H7 (cell line): ENCODE results near the gene RAP1GAP. TPM values are rescaled to one million over a fixed set of nuclear protein-coding genes. Genes with fewer than 3 reads are reported as not detected.

Experiments used
- DNase-seq: peaks from one replicate; pipeline ENCODE4 v3.0.0; 2012
- H3K27me3 ChIP-seq: 2 replicates; pipeline ENCODE4 v1.6.0; 2011; ENCODE audit warnings: mild to moderate bottlenecking, low read length; ENCODE audit not compliant: control insufficient read depth, insufficient read depth
- H3K36me3 ChIP-seq: replicated peaks from 2 replicates; pipeline ENCODE4 v1.5.1; 2011; ENCODE audit warnings: low read length; ENCODE audit not compliant: control insufficient read depth, insufficient read depth
- H3K4me3 ChIP-seq: 2 replicates; pipeline ENCODE4 v1.5.1; 2011; ENCODE audit warnings: low read depth, mild to moderate bottlenecking, control low read depth, low read length, moderate library complexity; ENCODE audit not compliant: insufficient read depth
- total RNA-seq: library from RNA; depleted of rRNA; stranded (reverse); fragments of >200 nt; shearing (Covaris generic); gene quantifications from 2 replicates; pipeline ENCODE4 v1.2.3, GENCODE V29; 2014

RAP1GAP gene
- total RNA-seq, 1 experiment from 2014 or later: 9.4 TPM

DNA sequence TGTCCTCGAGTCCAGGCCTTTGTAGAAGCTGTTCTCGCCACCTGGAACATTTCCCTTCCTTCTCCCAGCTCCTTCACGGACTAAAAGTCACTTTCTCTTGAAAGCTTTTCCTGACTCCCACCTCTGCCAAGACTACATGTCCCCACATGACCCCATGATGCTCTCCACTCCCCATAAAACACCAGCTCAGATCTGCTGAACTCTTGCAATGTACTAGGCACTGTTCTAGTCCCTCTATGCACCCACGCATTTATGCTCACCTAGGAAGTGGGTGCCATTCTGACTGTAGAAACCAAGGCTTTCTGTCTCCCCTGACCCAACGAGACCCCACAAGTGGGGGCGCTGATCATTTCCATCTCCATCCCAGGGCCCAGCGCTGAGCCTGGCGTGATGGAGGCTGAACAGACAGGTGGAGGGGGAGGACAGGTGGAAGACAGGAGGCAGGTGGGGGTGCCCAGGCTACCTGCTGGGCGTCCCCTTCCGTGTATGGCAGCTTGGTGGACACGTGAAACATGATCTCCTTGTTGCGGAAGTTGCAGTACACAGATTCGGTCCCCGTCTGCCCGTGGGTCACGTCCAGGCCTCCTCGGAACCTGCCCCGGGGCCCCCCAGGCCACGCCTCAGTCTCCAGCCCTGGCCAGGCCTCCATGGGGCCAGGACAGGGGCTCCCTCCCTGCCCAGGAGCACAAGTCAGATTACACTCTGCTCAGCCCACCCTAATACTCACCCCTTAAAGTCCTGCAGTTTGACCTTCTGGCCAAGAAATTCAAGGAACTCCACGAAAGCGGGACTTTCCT is 58.0 kb downstream of the RAP1GAP start:
- Histone ChIP-seq H3K27me3 (no peaks in the 10 kb centered on the region), H3K36me3 (no peaks in the 10 kb centered on the region)
- DNase-seq: no peak

DNA sequence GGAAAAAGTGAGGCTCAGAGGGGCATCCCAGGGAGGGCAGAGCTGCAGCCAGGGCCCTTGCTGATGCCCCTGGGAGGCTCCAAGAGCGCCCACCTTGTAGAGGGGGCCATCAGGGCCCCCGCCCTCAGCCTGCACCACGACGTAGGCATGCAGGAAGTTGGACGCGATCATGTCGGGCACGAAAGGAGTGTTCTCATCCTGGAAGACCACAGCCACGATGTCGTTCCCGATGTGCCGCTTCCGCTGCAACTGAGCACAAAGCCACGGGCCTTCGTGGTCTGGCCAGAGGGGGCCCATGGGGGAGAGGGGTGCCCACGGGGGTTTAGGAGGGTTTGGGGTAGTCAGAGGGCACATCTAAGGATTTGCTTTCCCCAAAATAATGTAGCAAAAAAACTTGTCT is 59.1 kb downstream of the RAP1GAP start:
- no peak overlapping the region for H3K4me3 ChIP-seq
- H3K36me3 ChIP-seq: no peaks in the 10 kb centered on the region
- DNase-seq: no peak
- H3K27me3 ChIP-seq: no peaks in the 10 kb centered on the region

More for the DNA sequence above, 58.0 kb downstream of the RAP1GAP start:
- no peak overlapping the region for H3K4me3 ChIP-seq

DNA sequence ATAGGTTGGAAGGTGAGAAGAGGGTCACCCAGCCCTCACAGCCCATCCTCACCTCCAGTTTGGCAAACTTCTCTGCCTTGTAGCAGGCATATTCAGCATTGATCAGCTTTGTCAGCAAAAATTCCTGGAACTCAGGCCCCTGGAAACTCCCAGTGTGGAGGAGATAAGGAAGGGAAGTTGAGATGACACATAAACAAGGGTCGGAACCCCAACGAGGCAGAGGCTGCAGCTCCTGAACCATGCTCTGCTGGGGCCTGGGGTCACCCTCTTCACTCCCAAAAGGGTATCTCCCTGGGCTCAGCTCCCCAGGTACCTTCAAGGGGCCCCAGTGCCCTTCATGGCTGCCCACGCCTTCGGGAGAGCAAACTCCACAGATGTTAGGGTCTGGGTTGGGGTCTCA is 60.4 kb downstream of the RAP1GAP start:
- Histone ChIP-seq H3K4me3 (no peak overlapping the region), H3K36me3 (no peaks in the 10 kb centered on the region), H3K27me3 (no peaks in the 10 kb centered on the region)
- DNase-seq: no peak

DNA sequence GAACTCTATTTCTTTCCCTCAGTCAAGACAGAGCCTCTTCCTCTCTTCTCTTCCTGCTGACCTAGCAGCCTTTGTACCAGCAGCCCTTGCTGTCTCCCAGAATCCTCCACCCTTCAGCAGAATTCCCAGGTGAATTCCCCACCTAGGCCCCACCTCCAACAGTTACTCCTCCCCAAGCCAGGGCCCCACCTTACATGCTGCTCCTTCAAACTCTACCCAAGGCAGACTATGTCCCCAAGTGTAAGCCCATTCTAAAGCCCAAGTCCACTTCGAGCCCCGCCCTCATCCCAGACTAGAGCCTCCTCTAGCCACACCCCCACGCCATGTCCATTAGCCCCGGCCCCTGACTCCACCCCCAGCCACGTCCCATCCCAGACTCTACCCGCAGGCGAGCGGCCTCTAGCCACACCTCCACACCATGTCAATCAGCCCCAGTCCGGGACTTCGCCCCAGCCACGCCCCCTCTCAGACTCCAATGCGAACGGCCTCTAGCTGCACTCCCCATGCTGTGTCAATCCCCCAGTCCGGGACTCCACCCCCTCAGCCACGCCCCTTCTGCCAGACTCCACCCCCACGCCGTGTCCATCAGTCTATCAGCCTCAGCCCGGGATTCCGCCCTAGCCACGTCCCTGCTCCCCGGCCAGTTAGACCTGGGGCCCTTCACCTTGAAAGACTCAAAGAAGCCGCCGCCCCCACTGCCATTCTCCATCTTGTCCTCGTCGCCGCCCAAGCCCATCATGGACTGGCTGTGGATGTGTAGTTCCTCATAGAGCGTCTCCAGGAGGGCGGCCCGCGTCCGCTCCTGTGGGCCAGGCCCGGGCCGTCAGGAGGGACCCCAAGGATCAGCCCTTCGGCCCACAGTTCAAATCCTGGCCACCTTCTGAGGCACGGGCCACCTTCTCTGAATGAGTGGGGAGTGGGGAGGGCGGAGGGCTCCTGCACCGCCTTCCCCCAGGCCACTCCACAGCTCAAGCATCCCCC is 61.3 kb downstream of the RAP1GAP start:
- H3K36me3 ChIP-seq: no peaks in the 10 kb centered on the region
- no peaks in the 10 kb centered on the region for H3K27me3 ChIP-seq
- H3K4me3 ChIP-seq: no peak overlapping the region
- peak; percentile 100 for DNase-seq

DNA sequence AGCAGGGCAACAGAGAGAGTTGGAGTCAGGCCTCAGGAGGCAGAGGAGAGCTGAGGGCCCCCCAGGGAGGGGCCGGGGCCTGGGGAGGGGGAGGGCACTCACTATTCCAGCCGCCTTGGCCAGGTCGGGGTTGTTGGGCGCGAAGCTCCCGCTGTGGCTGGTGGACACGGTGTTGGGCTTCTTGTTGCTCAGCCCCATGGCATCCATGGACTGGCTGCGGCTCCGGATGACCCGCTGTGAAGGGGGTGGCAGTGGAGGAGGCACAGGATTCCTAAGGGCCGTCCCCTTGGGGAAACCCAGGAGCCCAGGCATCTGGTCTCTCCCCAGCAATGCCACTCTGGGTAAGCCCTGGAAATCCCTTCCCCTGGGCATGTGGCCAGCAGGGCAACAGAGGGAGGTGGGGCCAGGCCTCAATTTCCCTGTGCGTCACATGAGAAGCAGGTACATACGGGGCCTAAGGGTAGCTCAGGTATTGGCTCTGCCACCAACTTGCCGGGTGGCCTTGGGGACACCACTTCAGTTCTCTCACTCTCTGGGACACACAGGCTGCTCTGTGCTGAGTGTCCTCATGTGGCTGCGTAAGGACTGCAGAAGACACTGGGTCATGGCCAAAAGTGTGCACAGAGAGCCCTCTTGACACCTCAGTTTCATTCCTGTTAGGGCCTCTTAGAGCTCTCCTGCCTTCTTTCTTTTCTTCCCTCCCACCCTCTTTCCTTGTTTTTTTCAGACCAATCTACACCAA is 63.0 kb downstream of the RAP1GAP start:
- no peaks in the 10 kb centered on the region for H3K36me3 ChIP-seq
- no peaks in the 10 kb centered on the region for H3K27me3 ChIP-seq
- DNase-seq: no peak
- no peak overlapping the region for H3K4me3 ChIP-seq

DNA sequence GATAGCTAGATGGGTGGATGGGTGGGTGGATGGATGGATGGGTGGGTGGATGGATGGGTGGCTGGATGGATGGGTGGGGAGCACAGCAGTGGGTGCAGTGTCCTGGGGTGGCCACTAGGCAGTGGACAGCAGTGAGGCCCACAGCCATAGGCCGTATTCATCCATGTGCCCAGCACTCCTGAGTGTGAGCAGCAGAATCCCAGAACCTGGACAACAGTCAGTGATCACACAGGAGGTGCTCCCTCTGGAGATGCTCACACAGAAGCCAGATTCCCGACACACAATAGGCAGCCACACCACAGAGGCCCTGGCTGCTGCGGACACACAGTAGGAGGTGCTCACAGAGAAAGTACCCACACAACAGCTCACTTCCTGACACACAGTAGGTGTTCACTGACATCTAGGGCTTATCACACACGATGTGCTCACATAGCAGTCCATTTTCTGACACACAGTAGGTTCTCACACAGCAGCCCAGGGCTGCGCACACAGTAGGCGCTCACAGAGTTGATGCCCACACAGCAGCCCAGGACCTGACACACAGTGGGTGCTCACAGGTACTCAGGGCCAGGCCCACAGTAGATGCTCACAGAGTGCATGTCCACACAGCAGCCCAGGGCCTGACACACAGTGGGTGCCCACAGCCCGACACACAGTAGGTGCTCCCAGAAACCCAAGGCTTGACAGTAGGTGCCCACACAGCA is 64.0 kb downstream of the RAP1GAP start:
- Histone ChIP-seq H3K36me3 (no peaks in the 10 kb centered on the region), H3K27me3 (no peaks in the 10 kb centered on the region), H3K4me3 (no peak overlapping the region)
- no peak for DNase-seq

DNA sequence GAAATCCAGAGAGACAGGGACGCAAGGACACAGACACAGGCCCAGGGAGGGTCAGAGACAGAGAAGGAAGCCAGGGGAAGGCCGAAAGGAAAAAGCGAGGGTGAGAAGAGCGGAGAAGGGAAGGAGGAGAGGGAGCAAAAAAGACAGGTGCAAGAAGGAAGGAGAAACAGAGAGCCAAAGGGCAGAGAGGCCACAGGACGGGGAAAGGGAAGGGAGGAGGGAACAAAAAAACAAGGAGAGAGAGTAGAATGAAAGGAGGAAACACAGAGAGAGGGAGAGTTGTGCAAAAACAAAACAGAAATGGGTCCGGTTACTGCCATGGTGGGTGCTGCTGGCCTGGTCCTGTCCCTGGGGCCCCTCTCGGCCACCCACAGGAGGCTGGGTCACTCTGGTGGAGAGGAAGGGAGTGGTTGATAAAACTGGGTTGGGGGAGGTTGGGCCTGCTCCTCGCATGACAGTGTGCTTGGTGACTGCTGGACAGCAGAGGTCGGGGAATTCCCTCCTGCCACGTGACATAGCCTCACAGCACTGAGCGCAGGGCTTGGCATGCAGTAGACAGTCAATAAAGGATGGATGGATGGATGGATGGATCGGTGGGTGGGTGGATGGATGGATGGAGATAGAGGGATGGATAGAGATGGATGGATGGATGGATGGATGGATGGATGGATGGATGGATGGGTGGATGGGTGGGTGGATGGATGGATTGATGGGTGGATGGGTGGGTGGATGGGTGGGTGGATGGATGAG is 64.8 kb downstream of the RAP1GAP start:
- Histone ChIP-seq H3K27me3 (no peaks in the 10 kb centered on the region), H3K4me3 (no peak overlapping the region), H3K36me3 (no peaks in the 10 kb centered on the region)
- DNase-seq: no peak

DNA sequence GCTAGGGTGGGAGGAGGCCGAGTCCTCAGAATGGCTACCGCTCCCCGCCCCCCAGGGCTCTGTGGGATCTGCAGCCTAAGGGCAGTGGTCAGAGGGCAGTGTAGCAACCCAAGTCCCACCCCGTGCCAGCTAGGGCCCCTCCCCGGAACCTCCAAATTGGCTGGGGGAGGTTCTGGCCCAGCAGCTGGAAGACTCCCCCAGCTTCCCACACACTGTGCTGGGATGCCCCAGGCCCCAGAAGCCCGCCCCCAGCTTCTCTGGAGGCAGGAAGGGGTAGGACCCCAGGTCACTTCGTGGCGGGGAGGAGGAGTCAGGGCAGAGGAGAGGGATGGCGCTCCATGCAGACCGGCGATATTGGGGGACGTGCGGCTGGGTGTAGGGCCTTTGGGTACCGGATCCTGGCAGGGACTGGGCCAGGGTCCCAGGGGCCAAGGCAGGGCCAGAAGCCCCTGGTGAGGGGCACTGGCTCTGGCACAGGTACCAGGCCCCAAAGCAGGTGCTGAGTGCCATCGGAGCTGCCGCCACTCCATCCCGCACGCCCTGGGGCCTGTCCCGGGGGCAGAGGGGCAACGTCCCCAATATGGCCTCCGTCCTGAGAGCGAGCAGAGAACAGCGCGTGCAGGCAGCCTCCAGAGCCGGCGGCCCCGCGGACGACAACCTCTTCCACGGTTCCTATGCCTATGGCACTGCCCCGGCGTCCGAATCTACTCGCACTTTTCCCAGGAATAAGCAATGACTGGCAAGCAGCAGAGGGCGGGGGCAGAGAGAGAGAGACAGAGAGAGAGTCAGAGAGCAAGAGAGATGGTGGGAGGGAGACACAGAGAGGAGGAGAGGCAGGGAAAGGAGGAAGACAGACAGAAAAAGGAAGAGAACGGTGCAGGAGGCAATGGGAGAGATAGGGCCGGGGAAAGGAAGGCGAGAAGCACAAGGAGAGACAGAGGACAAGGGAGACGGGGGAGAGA is 65.7 kb downstream of the RAP1GAP start:
- no peaks in the 10 kb centered on the region for H3K36me3 ChIP-seq
- no peaks in the 10 kb centered on the region for H3K27me3 ChIP-seq
- DNase-seq: no peak
- H3K4me3 ChIP-seq: no peak overlapping the region

DNA sequence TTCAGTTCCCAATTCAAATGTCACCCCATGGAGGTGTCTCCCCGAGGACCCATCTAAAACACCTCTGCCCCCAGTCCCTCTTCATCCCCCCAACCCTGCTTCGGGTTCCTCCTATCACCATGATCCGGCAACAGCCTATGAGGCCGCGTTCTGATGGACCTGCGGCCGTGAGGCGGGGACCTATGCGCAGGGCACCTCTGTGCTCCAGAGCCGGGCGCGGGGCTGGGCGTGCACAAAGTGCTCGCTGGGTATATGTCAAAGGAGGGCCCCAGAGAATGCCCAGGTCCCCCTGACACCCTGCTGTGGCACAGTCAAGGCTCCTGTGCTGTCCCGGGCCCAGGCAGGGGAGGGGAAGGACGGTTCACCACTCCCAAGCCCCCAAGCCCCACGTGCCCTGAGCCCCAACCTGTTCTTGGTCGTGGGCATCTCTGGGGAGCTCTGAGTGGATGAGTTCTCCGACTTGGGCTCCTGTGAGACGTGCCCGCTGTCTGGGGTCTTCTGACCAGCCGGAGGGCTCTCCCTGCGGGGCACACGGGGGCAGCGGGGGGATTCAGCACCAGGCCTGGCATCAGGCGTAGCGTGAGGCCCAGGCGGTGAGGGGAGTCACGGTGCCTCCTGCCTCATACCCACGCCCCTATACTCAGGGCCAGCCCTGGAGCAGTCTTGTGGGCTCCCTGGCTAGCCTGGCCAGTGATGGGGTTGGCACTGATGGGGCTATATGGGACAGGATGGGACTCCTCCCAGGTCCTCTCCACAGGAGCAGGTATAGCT is 67.7 kb downstream of the RAP1GAP start:
- no peaks in the 10 kb centered on the region for H3K27me3 ChIP-seq
- H3K36me3 ChIP-seq: no peaks in the 10 kb centered on the region
- no peak for DNase-seq
- H3K4me3 ChIP-seq: no peak overlapping the region

DNA sequence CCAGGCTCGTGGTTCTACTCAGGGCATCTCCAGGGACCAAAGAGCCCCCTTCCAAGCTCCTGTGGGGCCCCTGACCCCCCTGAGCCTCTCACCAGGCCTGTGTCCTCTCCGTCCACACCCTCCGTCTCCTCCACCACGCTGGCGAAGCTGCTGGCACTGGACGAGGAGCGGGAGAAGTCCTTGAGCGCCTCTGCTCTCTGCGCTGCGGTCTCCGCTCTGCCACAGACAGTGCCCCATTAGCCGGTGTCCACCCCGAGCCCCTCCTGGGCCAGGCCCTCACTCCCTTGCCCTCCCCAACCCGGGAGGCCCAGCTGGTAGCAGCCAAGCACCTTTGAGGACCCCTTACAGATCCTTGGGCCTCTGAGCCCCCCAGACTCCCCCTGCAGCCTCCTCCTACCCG is 69.8 kb downstream of the RAP1GAP start:
- Histone ChIP-seq H3K27me3 (no peaks in the 10 kb centered on the region), H3K36me3 (no peaks in the 10 kb centered on the region), H3K4me3 (no peak overlapping the region)
- DNase-seq: no peak

DNA sequence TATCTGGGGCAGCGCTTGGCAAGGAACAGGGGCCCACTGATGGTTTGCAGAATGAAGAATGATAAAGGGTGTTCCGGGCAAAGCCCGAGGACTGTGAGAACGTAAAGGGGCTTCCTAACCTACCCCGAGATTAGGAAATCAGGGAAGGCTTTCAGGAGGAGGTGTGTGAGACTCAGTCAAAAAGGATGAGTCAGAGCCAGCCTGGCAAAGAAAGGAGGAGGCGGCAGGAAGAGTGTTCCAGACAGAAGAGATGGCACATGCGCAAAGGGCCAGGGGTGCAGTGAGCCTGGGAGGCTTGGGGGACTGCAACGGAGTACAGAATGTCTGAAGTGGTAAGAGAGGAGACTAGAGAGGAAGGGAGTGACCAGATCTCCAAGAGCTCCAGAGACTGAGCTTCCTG is 70.3 kb downstream of the RAP1GAP start:
- DNase-seq: no peak
- H3K36me3 ChIP-seq: no peaks in the 10 kb centered on the region
- no peak overlapping the region for H3K4me3 ChIP-seq
- H3K27me3 ChIP-seq: no peaks in the 10 kb centered on the region

DNA sequence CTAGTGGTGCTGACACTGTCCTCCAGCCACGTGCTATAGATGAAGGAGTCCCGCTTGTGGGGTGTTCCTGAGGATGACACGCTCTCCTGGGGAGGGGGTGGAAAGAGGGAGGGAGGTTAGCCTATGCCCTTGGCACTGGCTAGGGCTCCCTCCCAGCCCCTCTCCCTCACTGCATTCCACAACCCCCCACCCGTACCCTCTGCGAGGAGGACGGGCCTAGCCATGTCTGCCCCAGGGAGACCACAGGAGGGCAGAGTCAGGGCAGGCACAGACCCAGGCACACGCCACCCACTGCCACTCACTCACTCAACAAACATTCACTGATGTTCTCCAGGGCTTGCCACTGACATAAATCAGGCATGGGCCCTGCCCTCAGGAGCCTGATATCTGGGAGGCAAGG is 70.7 kb downstream of the RAP1GAP start:
- DNase-seq: no peak
- no peaks in the 10 kb centered on the region for H3K27me3 ChIP-seq
- H3K36me3 ChIP-seq: no peaks in the 10 kb centered on the region
- H3K4me3 ChIP-seq: no peak overlapping the region
